ENCODE measurements around the gene RHD.

DNA sequence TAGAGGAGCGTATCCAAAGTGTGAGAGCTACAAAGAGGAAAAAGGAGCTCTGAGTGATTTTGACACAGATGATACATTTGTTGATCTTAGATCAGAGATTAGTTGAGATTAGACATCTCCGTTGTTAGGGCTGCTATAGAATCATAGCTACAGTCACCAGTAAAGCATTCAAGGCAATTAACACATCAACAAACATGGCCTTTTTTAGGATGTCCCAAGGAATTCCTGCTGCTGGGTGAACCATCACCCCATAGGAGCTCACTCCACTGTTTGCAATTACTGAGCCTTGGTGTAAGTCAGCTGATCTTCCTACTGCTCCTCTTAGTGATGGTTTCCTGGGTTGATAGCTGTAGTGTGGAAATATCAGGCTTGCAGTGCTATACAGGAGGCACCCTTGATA lies 18.4 kb upstream of the RHD start:
- TF ChIP-seq EZH2 (IDR thresholded peaks at IDR 0.05; ENCODE audit: borderline replicate concordance, insufficient read depth, low read depth, low read length, poor library complexity, severe bottlenecking): no peak
- TF ChIP-seq, protein P1, sequence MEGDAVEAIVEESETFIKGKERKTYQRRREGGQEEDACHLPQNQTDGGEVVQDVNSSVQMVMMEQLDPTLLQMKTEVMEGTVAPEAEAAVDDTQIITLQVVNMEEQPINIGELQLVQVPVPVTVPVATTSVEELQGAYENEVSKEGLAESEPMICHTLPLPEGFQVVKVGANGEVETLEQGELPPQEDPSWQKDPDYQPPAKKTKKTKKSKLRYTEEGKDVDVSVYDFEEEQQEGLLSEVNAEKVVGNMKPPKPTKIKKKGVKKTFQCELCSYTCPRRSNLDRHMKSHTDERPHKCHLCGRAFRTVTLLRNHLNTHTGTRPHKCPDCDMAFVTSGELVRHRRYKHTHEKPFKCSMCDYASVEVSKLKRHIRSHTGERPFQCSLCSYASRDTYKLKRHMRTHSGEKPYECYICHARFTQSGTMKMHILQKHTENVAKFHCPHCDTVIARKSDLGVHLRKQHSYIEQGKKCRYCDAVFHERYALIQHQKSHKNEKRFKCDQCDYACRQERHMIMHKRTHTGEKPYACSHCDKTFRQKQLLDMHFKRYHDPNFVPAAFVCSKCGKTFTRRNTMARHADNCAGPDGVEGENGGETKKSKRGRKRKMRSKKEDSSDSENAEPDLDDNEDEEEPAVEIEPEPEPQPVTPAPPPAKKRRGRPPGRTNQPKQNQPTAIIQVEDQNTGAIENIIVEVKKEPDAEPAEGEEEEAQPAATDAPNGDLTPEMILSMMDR (IDR thresholded peaks at IDR 0.05): no peak
